HCT116 (cell line): ENCODE data around the gene OCA2. TPM values are rescaled to one million over a fixed set of nuclear protein-coding genes. Genes with fewer than 3 reads are reported as not detected.

Experiments used
- ATAC-seq: fragments of 200-7000 bp; cut with Tn5 transposase; 2 replicates; pipeline ENCODE4 v1.9.1; 2020; ENCODE audit warnings: mild to moderate bottlenecking, moderate library complexity
- BruUV-seq: library from RNA; stranded (reverse); fragments of 400-500 nt; replicated peaks from 2 replicates; lab custom pipeline; 2021; lab: Mats Ljungman, UMichigan
- CTCF ChIA-PET: fragments of 300-600 bp; sonication (Branson Sonifier 250); formaldehyde crosslinking; loops from one replicate; lab custom pipeline; 2021; ENCODE audit warnings: antibody characterized with exemption; lab: Charles Lee
- POLR2A ChIA-PET: fragments of 300-600, 350-600 bp; sonication (Branson Sonifier 250); formaldehyde crosslinking; loops from one replicate; lab custom pipeline; 2021; ENCODE audit warnings: antibody characterized with exemption; lab: Charles Lee
- RAD21 ChIA-PET, 2 experiments: fragments of 300-600 bp; sonication (Branson Sonifier 250); formaldehyde crosslinking; loops; one replicate each; lab custom pipeline; 2023; ENCODE audit warnings: low total read pairs in 2 of 2; ENCODE audit not compliant: uncharacterized antibody in 2 of 2, unreplicated experiment in 2 of 2, low non-redundant PET in 1 of 2; lab: Charles Lee
- DNase-seq: peaks from one replicate; pipeline ENCODE4 v3.0.0-alpha.2; 2010; ENCODE audit warnings: low read depth, low spot score
- H2AFZ ChIP-seq: fragments of 200-600 bp; shearing (Covaris generic), sonication (generic); 2 replicates; pipeline ENCODE4 v1.6.1; 2017; ENCODE audit warnings: low read depth, mixed run types, mixed read lengths, antibody characterized with exemption, low read length; ENCODE audit not compliant: poor library complexity, severe bottlenecking
- H3K27ac ChIP-seq: 2 replicates; pipeline ENCODE4 v1.5.1; 2012; ENCODE audit warnings: low read depth, low read length
- H3K27me3 ChIP-seq: fragments of 200-600 bp; sonication (generic); 2 replicates; pipeline ENCODE4 v1.6.1; 2016; ENCODE audit warnings: mixed run types, low read length, mixed read lengths; ENCODE audit not compliant: insufficient read depth
- H3K36me3 ChIP-seq, 2 experiments: fragments of 200-500 bp in 1 of 2; fragments of 200-600 bp in 1 of 2; sonication (Bioruptor generic) in 1 of 2; sonication (generic) in 1 of 2; 2 replicates each; pipeline versions ENCODE4 v1.5.1 to v1.6.1; 2014 to 2016; ENCODE audit warnings: low read length in 2 of 2, inconsistent platforms in 1 of 2, mixed read lengths in 1 of 2, mixed run types in 1 of 2; ENCODE audit not compliant: insufficient read depth in 2 of 2, control insufficient read depth in 1 of 2
- H3K4me1 ChIP-seq, 2 experiments: fragments of 200-600 bp in 1 of 2; sonication (generic) in 1 of 2; 2 replicates each; pipeline versions ENCODE4 v1.5.1 to v1.6.1; 2012 to 2017; ENCODE audit warnings: low read length in 2 of 2, inconsistent platforms in 1 of 2, mild to moderate bottlenecking in 1 of 2, mixed read lengths in 1 of 2, mixed run types in 1 of 2, moderate library complexity in 1 of 2; ENCODE audit not compliant: insufficient read depth in 2 of 2, control insufficient read depth in 1 of 2
- H3K4me2 ChIP-seq: fragments of 200-600 bp; sonication (generic); 2 replicates; pipeline ENCODE4 v1.6.1; 2017; ENCODE audit warnings: mixed run types, low read length, mixed read lengths
- H3K4me3 ChIP-seq, 2 experiments: fragments of 200-600 bp in 1 of 2; sonication (generic) in 1 of 2; replicated peaks in 1 of 2; 2 replicates each; pipeline ENCODE4 v1.5.1; 2011 to 2016; ENCODE audit warnings: low read length in 2 of 2, control low read depth in 1 of 2, low read depth in 1 of 2, mild to moderate bottlenecking in 1 of 2, mixed read lengths in 1 of 2, mixed run types in 1 of 2
- H3K79me2 ChIP-seq: fragments of 200-600 bp; sonication (generic); 2 replicates; pipeline ENCODE4 v1.6.1; 2017; ENCODE audit warnings: mild to moderate bottlenecking, mixed run types, low read length, moderate library complexity, mixed read lengths; ENCODE audit not compliant: insufficient read depth
- H3K9ac ChIP-seq: fragments of 200-600 bp; sonication (generic); 2 replicates; pipeline ENCODE4 v1.6.1; 2016; ENCODE audit warnings: low read length, mixed read lengths
- H3K9me2 ChIP-seq: fragments of 200-600 bp; sonication (generic), shearing (Covaris generic); 2 replicates; pipeline ENCODE4 v1.6.1; 2017; ENCODE audit warnings: mixed run types, mild to moderate bottlenecking, moderate library complexity; ENCODE audit not compliant: insufficient read depth
- H3K9me3 ChIP-seq, 2 experiments: fragments of 200-500 bp in 1 of 2; fragments of 200-600 bp in 1 of 2; sonication (Bioruptor generic) in 1 of 2; sonication (generic) in 1 of 2; 2 replicates each; pipeline ENCODE4 v1.6.1; 2014 to 2017; ENCODE audit warnings: low read length in 2 of 2, mixed read lengths in 2 of 2, inconsistent platforms in 1 of 2, low read depth in 1 of 2, mild to moderate bottlenecking in 1 of 2, mixed run types in 1 of 2, moderate library complexity in 1 of 2; ENCODE audit not compliant: control insufficient read depth in 1 of 2, insufficient read depth in 1 of 2
- H4K20me1 ChIP-seq: fragments of 200-600 bp; sonication (generic), shearing (Covaris generic); 2 replicates; pipeline ENCODE4 v1.6.1; 2017; ENCODE audit warnings: mixed run types, mild to moderate bottlenecking, moderate library complexity; ENCODE audit not compliant: insufficient read depth
- CBX3 ChIP-seq: IDR thresholded peaks from 2 replicates; pipeline ENCODE4 v1.6.1; 2012; ENCODE audit warnings: low read depth
- CEBPB ChIP-seq: IDR thresholded peaks from 2 replicates; pipeline ENCODE4 v1.6.1; 2012; ENCODE audit warnings: low read depth
- EGR1 ChIP-seq: IDR thresholded peaks from 2 replicates; pipeline ENCODE4 v1.6.1; 2012; ENCODE audit warnings: low read depth
- ELF1 ChIP-seq: IDR thresholded peaks from 2 replicates; pipeline ENCODE4 v1.6.1; 2012; ENCODE audit warnings: low read depth, borderline replicate concordance
- EZH2 ChIP-seq: fragments of 200-600 bp; sonication (generic); IDR thresholded peaks from 2 replicates; pipeline ENCODE4 v1.6.1; 2017; ENCODE audit warnings: antibody characterized with exemption, mixed run types
- EZH2phosphoT487 ChIP-seq: fragments of 200-600 bp; IDR thresholded peaks from 2 replicates; pipeline ENCODE4 v1.6.1; 2018; ENCODE audit warnings: antibody characterized with exemption, borderline replicate concordance
- POLR2A ChIP-seq: IDR thresholded peaks from 2 replicates; pipeline ENCODE4 v1.7.0; 2011; ENCODE audit warnings: borderline replicate concordance; ENCODE audit not compliant: insufficient read depth, insufficient read length; ENCODE audit errors: extremely low read depth
- POLR2AphosphoS5 ChIP-seq: IDR thresholded peaks from 2 replicates; pipeline ENCODE4 v1.6.1; 2011; ENCODE audit warnings: mild to moderate bottlenecking, low read depth, low read length, moderate library complexity
- REST ChIP-seq: IDR thresholded peaks from 2 replicates; pipeline ENCODE4 v1.6.1; 2012; ENCODE audit warnings: low read depth
- SIN3A ChIP-seq: IDR thresholded peaks from 2 replicates; pipeline ENCODE4 v1.6.1; 2012; ENCODE audit warnings: low read depth
- SP1 ChIP-seq: IDR thresholded peaks from 2 replicates; pipeline ENCODE4 v1.6.1; 2012; ENCODE audit warnings: low read depth
- SRF ChIP-seq: IDR thresholded peaks from 2 replicates; pipeline ENCODE4 v1.6.1; 2012; ENCODE audit warnings: low read depth
- YY1 ChIP-seq: IDR thresholded peaks from 2 replicates; pipeline ENCODE4 v1.6.1; 2011; ENCODE audit warnings: low read length, low read depth, moderate library complexity, mild to moderate bottlenecking; ENCODE audit not compliant: insufficient replicate concordance; ENCODE audit errors: extremely low read depth
- ZFX ChIP-seq: fragments of 450-650 bp; IDR thresholded peaks from 2 replicates; pipeline ENCODE4 v1.6.1; 2017
- intact Hi-C: fragments of 100-400 bp; cut with micrococcal nuclease; formaldehyde crosslinking; loops from 2 replicates; pipeline ENCODE4 v1.10.0; 2022
- total RNA-seq: library from RNA; stranded (reverse); gene quantifications from one replicate; pipeline ENCODE4 v1.2.1, GENCODE V29; 2021; ENCODE audit not compliant: unreplicated experiment
- TF ChIP-seq, protein P1 (sequence below), 3 experiments: fragments of 200-600 bp in 1 of 3; sonication (generic) in 1 of 3; IDR thresholded peaks in 2 of 3; conservative IDR thresholded peaks in 1 of 3; 2 replicates each; pipeline ENCODE4 v1.5.1; 2012 to 2017; ENCODE audit warnings: low read depth in 2 of 3, low read length in 2 of 3, antibody characterized with exemption in 1 of 3, borderline replicate concordance in 1 of 3, control low read depth in 1 of 3, mild to moderate bottlenecking in 1 of 3, mixed read lengths in 1 of 3, mixed run types in 1 of 3, moderate library complexity in 1 of 3; ENCODE audit not compliant: insufficient read depth in 1 of 3
- TF ChIP-seq, protein P2 (sequence below): IDR thresholded peaks from 2 replicates; pipeline ENCODE4 v1.6.1; 2012

OCA2 gene
- total RNA-seq, 1 experiment from 2014 or later = not detected

DNA sequence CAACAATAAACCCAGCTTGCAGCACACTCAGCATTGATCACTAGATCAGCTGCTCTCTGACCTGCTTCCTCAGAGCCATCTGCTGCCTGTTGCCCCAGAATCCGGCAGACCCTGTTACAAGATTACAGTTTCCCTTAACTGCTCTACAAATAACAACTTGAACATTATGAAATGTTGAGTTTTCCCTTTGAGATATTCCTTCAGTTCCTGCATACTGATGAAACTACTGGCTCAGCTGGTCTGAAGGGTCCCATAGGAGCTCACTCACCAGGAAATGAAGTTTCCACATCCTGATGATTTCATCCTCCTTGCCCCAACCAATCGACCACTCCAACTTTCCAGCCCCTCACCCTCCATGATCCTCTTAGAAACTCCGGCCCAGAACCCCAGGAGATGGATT, 281.9 kb downstream of the OCA2 start:
- Histone ChIP-seq H3K4me3 (no peak overlapping the region), H4K20me1 (no peaks in the 10 kb centered on the region), H3K4me1 (no peaks in the 10 kb centered on the region), H3K9me3 (peaks cover 6 to 29% of the 10 kb centered on the region in 2 experiments; a peak in 2 of 4 replicates), H3K9ac (no peak overlapping the region), H3K27ac (no peak overlapping the region), H3K4me2 (no peak overlapping the region), H3K36me3 (no peaks in the 10 kb centered on the region), H3K79me2 (no peaks in the 10 kb centered on the region), H2AFZ (no peak overlapping the region), H3K9me2 (no peaks in the 10 kb centered on the region), H3K27me3 (no peaks in the 10 kb centered on the region)
- no TSS peak for BruUV-seq
- RAD21 ChIA-PET = no interaction called here
- CTCF ChIA-PET = no interaction called here
- no peak for ATAC-seq
- DNase-seq = no peak
- TF ChIP-seq ELF1 (no peak), CBX3 (no peak), SP1 (no peak), REST (no peak), EZH2 (no peak), POLR2A (no peak), ZFX (no peak), SIN3A (no peak), EGR1 (no peak), CEBPB (no peak), POLR2AphosphoS5 (no peak), EZH2phosphoT487 (no peak), YY1 (no peak), SRF (no peak)
- TF ChIP-seq, protein P1, sequence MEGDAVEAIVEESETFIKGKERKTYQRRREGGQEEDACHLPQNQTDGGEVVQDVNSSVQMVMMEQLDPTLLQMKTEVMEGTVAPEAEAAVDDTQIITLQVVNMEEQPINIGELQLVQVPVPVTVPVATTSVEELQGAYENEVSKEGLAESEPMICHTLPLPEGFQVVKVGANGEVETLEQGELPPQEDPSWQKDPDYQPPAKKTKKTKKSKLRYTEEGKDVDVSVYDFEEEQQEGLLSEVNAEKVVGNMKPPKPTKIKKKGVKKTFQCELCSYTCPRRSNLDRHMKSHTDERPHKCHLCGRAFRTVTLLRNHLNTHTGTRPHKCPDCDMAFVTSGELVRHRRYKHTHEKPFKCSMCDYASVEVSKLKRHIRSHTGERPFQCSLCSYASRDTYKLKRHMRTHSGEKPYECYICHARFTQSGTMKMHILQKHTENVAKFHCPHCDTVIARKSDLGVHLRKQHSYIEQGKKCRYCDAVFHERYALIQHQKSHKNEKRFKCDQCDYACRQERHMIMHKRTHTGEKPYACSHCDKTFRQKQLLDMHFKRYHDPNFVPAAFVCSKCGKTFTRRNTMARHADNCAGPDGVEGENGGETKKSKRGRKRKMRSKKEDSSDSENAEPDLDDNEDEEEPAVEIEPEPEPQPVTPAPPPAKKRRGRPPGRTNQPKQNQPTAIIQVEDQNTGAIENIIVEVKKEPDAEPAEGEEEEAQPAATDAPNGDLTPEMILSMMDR (IDR thresholded peaks at IDR 0.05 in 2 of 3, conservative IDR thresholded peaks at IDR 0.05 in 1 of 3; ENCODE audit: borderline replicate concordance in 1 of 3, insufficient read depth in 1 of 3, low read depth in 2 of 3, low read length in 2 of 3) = no peak
- TF ChIP-seq, protein P2, sequence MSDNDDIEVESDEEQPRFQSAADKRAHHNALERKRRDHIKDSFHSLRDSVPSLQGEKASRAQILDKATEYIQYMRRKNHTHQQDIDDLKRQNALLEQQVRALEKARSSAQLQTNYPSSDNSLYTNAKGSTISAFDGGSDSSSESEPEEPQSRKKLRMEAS = no peak
- intact Hi-C loops = no loop called here
- POLR2A ChIA-PET = no interaction called here
